Endothelial cell (in vitro differentiated cells): Measurements from ENCODE around the gene GSG1L. TPM values are rescaled to one million over a fixed set of nuclear protein-coding genes. Genes with fewer than 3 reads are reported as not detected.

Experiments
- DNase-seq: peaks from one replicate; pipeline ENCODE4 v3.0.0; 2021; ENCODE audit warnings: low spot score
- H3K27ac Mint-ChIP-seq: one replicate; pipeline ENCODE4 v1.8.0; 2021; ENCODE audit warnings: mixed read lengths, inconsistent platforms; ENCODE audit not compliant: unreplicated experiment
- H3K27me3 Mint-ChIP-seq: one replicate; pipeline ENCODE4 v1.8.0; 2021; ENCODE audit warnings: mild to moderate bottlenecking, moderate library complexity, mixed read lengths, inconsistent platforms; ENCODE audit not compliant: unreplicated experiment
- H3K36me3 Mint-ChIP-seq: one replicate; pipeline ENCODE4 v1.8.0; 2021; ENCODE audit warnings: mild to moderate bottlenecking, low read depth, mixed read lengths, inconsistent platforms; ENCODE audit not compliant: unreplicated experiment
- H3K4me1 Mint-ChIP-seq: one replicate; pipeline ENCODE4 v1.8.0; 2021; ENCODE audit warnings: mild to moderate bottlenecking, mixed read lengths, inconsistent platforms; ENCODE audit not compliant: unreplicated experiment
- H3K4me3 Mint-ChIP-seq: one replicate; pipeline ENCODE4 v1.8.0; 2021; ENCODE audit warnings: mild to moderate bottlenecking, mixed read lengths, inconsistent platforms; ENCODE audit not compliant: unreplicated experiment
- H3K9me3 Mint-ChIP-seq: one replicate; pipeline ENCODE4 v1.8.0; 2021; ENCODE audit warnings: mixed read lengths, inconsistent platforms; ENCODE audit not compliant: unreplicated experiment
- total RNA-seq: library from RNA; stranded (reverse); fragmentation: NEBNext Ultra II Directional; extraction: Animal tissue kit (Norgen Biotek cat#: 25700); gene quantifications from one replicate; pipeline ENCODE4 v1.2.1, GENCODE V29; 2021; ENCODE audit not compliant: unreplicated experiment
- TF ChIP-seq, protein P1 (sequence below): fragments of 200-600 bp; sonication (generic); IDR thresholded peaks from one replicate; pipeline ENCODE4 v1.5.0; 2021; ENCODE audit warnings: antibody characterized with exemption; ENCODE audit not compliant: unreplicated experiment

Gene GSG1L
- total RNA-seq, 1 donor from 2014 or later, result 0.38 TPM

DNA sequence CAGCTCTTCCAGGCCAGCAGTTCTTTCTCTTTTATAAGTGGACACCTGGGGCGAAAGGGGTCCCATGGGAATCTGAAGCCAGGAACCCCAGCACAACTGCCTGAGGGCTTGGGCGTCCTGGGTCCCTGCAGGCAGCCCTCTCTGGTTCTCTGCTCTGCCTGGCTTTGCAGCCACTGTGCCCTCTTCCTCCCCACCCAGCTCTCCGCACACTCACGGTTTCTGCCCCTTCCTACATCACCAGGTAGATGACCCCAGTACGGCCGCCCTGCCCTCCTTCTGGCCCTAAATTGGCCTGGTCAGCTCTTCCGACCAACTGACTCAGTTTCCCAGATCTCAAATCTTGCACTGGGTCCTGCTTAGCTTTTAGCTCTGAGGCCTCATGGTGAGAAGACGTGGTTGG is 288.3 kb downstream of the GSG1L start:
- H3K36me3 Mint-ChIP-seq, result peaks cover 5% of the 10 kb centered on the region
- H3K27ac Mint-ChIP-seq, result no peak overlapping the region
- peaks cover 3% of the 10 kb centered on the region for H3K4me1 Mint-ChIP-seq
- TF ChIP-seq, protein P1, sequence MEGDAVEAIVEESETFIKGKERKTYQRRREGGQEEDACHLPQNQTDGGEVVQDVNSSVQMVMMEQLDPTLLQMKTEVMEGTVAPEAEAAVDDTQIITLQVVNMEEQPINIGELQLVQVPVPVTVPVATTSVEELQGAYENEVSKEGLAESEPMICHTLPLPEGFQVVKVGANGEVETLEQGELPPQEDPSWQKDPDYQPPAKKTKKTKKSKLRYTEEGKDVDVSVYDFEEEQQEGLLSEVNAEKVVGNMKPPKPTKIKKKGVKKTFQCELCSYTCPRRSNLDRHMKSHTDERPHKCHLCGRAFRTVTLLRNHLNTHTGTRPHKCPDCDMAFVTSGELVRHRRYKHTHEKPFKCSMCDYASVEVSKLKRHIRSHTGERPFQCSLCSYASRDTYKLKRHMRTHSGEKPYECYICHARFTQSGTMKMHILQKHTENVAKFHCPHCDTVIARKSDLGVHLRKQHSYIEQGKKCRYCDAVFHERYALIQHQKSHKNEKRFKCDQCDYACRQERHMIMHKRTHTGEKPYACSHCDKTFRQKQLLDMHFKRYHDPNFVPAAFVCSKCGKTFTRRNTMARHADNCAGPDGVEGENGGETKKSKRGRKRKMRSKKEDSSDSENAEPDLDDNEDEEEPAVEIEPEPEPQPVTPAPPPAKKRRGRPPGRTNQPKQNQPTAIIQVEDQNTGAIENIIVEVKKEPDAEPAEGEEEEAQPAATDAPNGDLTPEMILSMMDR, result no peak
- no peak for DNase-seq
- no peak overlapping the region for H3K4me3 Mint-ChIP-seq
- H3K27me3 Mint-ChIP-seq, result peaks cover 2% of the 10 kb centered on the region
- H3K9me3 Mint-ChIP-seq, result no peaks in the 10 kb centered on the region

DNA sequence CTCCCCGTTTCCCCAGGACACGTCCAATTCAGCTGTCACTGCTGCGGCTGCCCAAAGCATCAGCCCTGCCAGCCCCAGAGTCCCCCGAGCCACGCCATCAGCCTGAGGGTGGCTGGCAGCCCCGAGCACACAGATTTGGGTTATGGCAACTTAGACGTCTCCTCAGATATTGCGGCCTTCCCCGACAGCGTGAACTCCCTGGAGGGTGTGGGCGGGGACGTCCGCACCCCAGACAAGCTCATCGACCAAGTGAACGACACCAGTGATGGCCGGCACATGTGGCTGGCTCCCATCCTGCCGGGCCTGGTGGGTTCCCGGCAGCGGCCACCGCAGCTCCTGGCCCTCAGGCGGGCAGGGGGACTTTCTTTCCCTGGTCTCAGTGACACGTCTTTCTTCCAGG is 288.7 kb downstream of the GSG1L start:
- Mint-ChIP-seq H3K27ac (no peak overlapping the region), H3K4me1 (peaks cover 3% of the 10 kb centered on the region)

DNA sequence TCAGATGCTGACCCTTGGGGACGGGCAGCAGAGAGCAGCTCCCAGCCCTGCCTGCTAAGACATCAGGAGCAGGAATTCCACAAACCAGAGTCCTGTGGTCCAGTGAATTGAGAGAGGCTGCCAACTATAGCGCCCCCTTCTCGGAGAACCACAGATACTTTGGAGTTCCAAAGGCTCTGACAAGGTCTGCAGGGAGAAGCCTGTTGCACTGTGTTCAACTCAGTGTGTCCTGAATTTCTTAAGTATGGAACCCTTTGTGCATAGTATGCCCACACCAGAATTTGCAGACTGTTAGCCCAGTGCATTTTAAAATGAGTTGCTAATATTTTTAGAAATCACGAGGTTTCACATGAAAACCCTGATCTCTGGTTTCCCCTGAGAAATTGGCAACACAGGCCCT is 290.2 kb downstream of the GSG1L start:
- no peak overlapping the region for H3K4me3 Mint-ChIP-seq
- no peak for DNase-seq
- H3K27me3 Mint-ChIP-seq, result peaks cover 2% of the 10 kb centered on the region
- no peaks in the 10 kb centered on the region for H3K9me3 Mint-ChIP-seq
- TF ChIP-seq, protein P1, result no peak
- no peak overlapping the region for H3K27ac Mint-ChIP-seq
- H3K36me3 Mint-ChIP-seq, result peaks cover 11% of the 10 kb centered on the region
- peaks cover 3% of the 10 kb centered on the region for H3K4me1 Mint-ChIP-seq

More for the DNA sequence above, 288.7 kb downstream of the GSG1L start:
- TF ChIP-seq, protein P1, result no peak
- peaks cover 2% of the 10 kb centered on the region for H3K27me3 Mint-ChIP-seq
- H3K4me3 Mint-ChIP-seq, result no peak overlapping the region
- H3K36me3 Mint-ChIP-seq, result peaks cover 7% of the 10 kb centered on the region
- DNase-seq, result no peak
- no peaks in the 10 kb centered on the region for H3K9me3 Mint-ChIP-seq

DNA sequence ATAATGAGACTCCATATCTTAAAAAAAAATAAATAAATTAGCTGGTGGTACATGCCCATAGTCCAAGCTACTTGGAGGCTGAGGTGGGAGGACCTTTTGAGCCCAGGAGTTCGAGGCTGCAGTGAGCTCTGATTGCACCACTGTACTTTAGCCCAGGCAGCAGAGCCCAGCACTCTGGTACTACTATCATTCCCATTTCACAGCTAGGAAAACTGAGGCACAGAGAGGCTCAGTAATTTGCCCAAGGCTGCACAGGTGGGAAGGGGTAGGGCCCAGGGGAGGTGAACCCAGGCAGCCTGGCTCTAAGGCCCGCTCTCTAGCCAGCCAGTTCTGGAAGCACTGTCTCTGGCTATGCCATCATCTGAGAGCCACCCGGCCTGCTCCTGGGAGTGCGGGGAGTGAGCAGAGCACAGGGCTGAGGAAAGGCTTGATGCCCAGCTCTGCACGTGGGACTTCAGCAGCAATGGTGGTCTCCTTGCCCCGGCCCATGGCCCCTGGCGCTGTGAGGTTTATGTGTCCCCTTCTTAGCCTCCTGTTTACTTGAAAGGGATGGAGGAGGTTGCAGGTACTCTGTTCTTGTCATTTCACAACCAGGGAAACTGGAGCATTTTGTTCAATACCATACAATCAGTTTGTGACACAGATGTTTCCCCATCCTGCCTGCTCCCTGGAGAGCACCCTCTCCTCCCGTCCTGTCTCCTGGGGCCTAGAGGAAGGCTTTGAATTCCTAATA is 291.3 kb downstream of the GSG1L start:
- H3K27me3 Mint-ChIP-seq, result peaks cover 2% of the 10 kb centered on the region
- H3K9me3 Mint-ChIP-seq, result no peaks in the 10 kb centered on the region
- no peak overlapping the region for H3K4me3 Mint-ChIP-seq
- no peak for DNase-seq
- peak overlapping the region; percentile 59 for H3K27ac Mint-ChIP-seq
- peaks cover 3% of the 10 kb centered on the region for H3K4me1 Mint-ChIP-seq
- TF ChIP-seq, protein P1, result no peak
- H3K36me3 Mint-ChIP-seq, result peaks cover 11% of the 10 kb centered on the region

DNA sequence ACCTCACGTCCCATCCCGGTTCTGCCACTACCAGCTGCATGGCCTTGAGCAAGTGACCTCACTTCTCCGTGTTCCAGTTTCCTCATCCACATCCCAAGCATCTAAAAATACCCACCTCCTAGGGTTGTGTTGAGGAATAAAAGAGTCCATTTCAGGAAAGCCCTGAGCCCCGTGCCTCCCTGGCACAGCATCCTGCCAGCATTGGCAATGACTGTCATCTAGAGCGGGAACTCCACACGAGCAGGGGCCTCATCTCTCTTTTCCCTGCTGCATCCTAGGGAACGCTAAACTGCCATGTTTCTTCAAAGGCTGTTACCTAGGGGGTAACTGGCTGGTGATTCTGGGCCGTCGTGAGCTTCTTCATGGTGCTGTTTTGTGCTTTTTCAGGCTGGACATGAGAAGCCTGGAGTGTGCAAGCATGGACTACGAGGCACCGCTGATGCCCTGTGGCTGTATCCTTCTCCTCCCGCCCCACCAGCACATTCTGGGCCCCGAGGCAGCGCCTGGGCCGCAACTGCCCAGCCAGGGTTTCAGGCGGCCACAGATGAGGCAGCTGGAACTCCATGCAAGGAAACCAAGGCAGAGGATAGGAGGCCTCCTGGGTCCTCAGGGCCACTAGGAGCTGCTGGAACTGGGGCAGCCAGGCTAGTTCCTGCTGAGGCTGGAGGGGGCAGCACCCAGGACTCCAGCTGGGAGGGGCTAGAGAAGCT is 292.2 kb downstream of the GSG1L start:
- Mint-ChIP-seq H3K9me3 (no peaks in the 10 kb centered on the region), H3K27me3 (peaks cover 2% of the 10 kb centered on the region), H3K4me1 (peaks cover 3% of the 10 kb centered on the region), H3K36me3 (peaks cover 11% of the 10 kb centered on the region), H3K27ac (no peak overlapping the region), H3K4me3 (no peak overlapping the region)
- TF ChIP-seq, protein P1, result no peak
- DNase-seq, result no peak
